HG03558 (cell line): ENCODE measurements around the gene CPM.
"Not testable (repeated sequence)": the region's sequence is repeated elsewhere in the genome, so short reads cannot be mapped to it uniquely, and the experiment has no call there.

Experiments used
- ATAC-seq: cut with Tn5 transposase; IDR thresholded peaks from one replicate; pipeline ENCODE4 v1.9.1; 2021; ENCODE audit warnings: moderate number of reproducible peaks; ENCODE audit not compliant: unreplicated experiment; ENCODE audit errors: extremely low read depth

The CPM gene

GRCh38 chr12:68833508-68833907 lies 99.5 kb downstream of the CPM start:
- ATAC-seq = no peak

GRCh38 chr12:68832504-68832867 lies 100.5 kb downstream of the CPM start:
- ATAC-seq = no peak

GRCh38 chr12:68831751-68832503 lies 101.0 kb downstream of the CPM start:
- ATAC-seq = no peak

- no peak for ATAC-seq
Measured at GRCh38 chr12:68831272-68831671, 101.7 kb downstream of the CPM start.

GRCh38 chr12:68828672-68829068 lies 104.3 kb downstream of the CPM start:
- no peak for ATAC-seq

GRCh38 chr12:68827895-68828671 lies 104.9 kb downstream of the CPM start:
- ATAC-seq = no peak

- ATAC-seq = no peak
Measured at GRCh38 chr12:68825569-68826217, 107.3 kb downstream of the CPM start.

GRCh38 chr12:68824597-68825250 lies 108.2 kb downstream of the CPM start:
- ATAC-seq = no peak

- ATAC-seq = no peak
Measured at GRCh38 chr12:68824131-68824530, 108.8 kb downstream of the CPM start.

- no peak for ATAC-seq
Measured at GRCh38 chr12:68823696-68824095, 109.3 kb downstream of the CPM start.

GRCh38 chr12:68821357-68822188 lies 111.4 kb downstream of the CPM start:
- no peak for ATAC-seq

- ATAC-seq = not testable (repeated sequence)
Measured at GRCh38 chr12:68819481-68819880, 113.5 kb downstream of the CPM start.

GRCh38 chr12:68815928-68816800 lies 116.8 kb downstream of the CPM start:
- ATAC-seq = no peak

- ATAC-seq = no peak
Measured at GRCh38 chr12:68815232-68815927, 117.6 kb downstream of the CPM start.

GRCh38 chr12:68814490-68815231 lies 118.3 kb downstream of the CPM start:
- ATAC-seq = no peak

GRCh38 chr12:68813242-68813593 lies 119.8 kb downstream of the CPM start:
- ATAC-seq = no peak

GRCh38 chr12:68812553-68813241 lies 120.3 kb downstream of the CPM start:
- ATAC-seq = no peak
